ENCODE results near the gene BCL11A. TPM values are rescaled to one million over a fixed set of nuclear protein-coding genes. Genes with fewer than 3 reads are reported as not detected.

Gene BCL11A
- total and polyA plus RNA-seq, 2 of the 13 experiments (the other 11 are each of a cell fraction or from before 2014, with no cell fraction given), result not detected

GRCh38 chr2:60480089-60480773 is 73.2 kb downstream of the BCL11A start (continued):
- TF ChIP-seq AFF4 (CRISPR knock-in tag; IDR thresholded peaks at IDR 0.05), result no peak
- TF ChIP-seq ZBTB40 (IDR thresholded peaks at IDR 0.05), result no peak
- TF ChIP-seq ZBTB40 (CRISPR knock-in tag; IDR thresholded peaks at IDR 0.05), result no peak
- no peak for TF ChIP-seq ZNF101 (CRISPR knock-in tag; IDR thresholded peaks at IDR 0.05; ENCODE audit: borderline replicate concordance, low read depth)
- TF ChIP-seq ZNF792 (CRISPR knock-in tag; IDR thresholded peaks at IDR 0.05), result peak; percentile 44; the same call in 1 of the 2 replicates
- TF ChIP-seq ZNF496 (CRISPR knock-in tag; IDR thresholded peaks at IDR 0.05; ENCODE audit: insufficient replicate concordance), result no peak
- no peak for TF ChIP-seq TBX3 (IDR thresholded peaks at IDR 0.05; ENCODE audit: borderline replicate concordance)
- no peak for TF ChIP-seq ZNF180 (CRISPR knock-in tag; IDR thresholded peaks at IDR 0.05; ENCODE audit: borderline replicate concordance, low read depth)
- TF ChIP-seq, protein P1, sequence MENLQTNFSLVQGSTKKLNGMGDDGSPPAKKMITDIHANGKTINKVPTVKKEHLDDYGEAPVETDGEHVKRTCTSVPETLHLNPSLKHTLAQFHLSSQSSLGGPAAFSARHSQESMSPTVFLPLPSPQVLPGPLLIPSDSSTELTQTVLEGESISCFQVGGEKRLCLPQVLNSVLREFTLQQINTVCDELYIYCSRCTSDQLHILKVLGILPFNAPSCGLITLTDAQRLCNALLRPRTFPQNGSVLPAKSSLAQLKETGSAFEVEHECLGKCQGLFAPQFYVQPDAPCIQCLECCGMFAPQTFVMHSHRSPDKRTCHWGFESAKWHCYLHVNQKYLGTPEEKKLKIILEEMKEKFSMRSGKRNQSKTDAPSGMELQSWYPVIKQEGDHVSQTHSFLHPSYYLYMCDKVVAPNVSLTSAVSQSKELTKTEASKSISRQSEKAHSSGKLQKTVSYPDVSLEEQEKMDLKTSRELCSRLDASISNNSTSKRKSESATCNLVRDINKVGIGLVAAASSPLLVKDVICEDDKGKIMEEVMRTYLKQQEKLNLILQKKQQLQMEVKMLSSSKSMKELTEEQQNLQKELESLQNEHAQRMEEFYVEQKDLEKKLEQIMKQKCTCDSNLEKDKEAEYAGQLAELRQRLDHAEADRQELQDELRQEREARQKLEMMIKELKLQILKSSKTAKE (CRISPR knock-in tag; IDR thresholded peaks at IDR 0.05; ENCODE audit: borderline replicate concordance), result peak; percentile 48; the same call in 1 of the 2 replicates
- TF ChIP-seq, protein P2, sequence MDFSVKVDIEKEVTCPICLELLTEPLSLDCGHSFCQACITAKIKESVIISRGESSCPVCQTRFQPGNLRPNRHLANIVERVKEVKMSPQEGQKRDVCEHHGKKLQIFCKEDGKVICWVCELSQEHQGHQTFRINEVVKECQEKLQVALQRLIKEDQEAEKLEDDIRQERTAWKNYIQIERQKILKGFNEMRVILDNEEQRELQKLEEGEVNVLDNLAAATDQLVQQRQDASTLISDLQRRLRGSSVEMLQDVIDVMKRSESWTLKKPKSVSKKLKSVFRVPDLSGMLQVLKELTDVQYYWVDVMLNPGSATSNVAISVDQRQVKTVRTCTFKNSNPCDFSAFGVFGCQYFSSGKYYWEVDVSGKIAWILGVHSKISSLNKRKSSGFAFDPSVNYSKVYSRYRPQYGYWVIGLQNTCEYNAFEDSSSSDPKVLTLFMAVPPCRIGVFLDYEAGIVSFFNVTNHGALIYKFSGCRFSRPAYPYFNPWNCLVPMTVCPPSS (IDR thresholded peaks at IDR 0.05), result no peak
- TF ChIP-seq ZNF207 (IDR thresholded peaks at IDR 0.05; ENCODE audit: borderline replicate concordance), result no peak
- TF ChIP-seq CREB1 (IDR thresholded peaks at IDR 0.05), result no peak
- peak; percentile 42; the same call in 1 of the 2 replicates for TF ChIP-seq CREB1 (CRISPR knock-in tag; IDR thresholded peaks at IDR 0.05)

Data from HepG2 (cell line).